CD4-positive, alpha-beta T cell treated with Interleukin-1 beta for 1 hour (primary cell): ENCODE results near the gene IL24.
"Not testable (repeated sequence)": the region's sequence is repeated elsewhere in the genome, so short reads cannot be mapped to it uniquely, and the experiment has no call there.

ENCODE experiments used
- DNase-seq, 2 donors: peaks; one replicate each; pipeline ENCODE4 v3.0.0-alpha.2; 2020 to 2022

IL24 gene

GRCh38 chr1:206905295-206906164, 8.3 kb downstream of the IL24 start:
- peak in 1 of 2 donors; percentile 11 for DNase-seq

GRCh38 chr1:206907304-206907991, 10.2 kb downstream of the IL24 start:
- DNase-seq = no peak

DNA sequence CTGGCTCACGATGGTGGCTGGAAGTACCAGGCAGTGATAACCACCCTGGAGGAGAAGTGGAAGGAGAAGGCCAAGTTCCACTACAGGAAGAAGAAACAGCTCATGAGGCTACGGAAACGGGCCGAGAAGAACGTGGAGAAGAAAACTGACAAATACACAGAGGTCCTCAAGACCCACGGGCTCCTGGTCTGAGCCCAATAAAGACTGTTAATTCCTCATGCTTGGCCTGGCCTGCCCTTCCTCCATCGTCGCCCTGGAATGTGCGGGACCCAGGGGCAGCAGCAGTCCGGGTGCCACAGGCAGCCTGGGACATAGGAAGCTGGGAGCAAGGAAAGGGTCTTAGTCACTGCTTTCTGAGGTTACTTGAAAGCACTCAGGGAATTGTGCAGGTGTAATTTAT, 10.8 kb downstream of the IL24 start:
- DNase-seq = no peak

GRCh38 chr1:206909161-206909882, 12.1 kb downstream of the IL24 start:
- DNase-seq = peak; percentile 36 to 49

- DNase-seq = no peak
Measured at GRCh38 chr1:206909883-206910318, 12.7 kb downstream of the IL24 start.

- peak; percentile 27 to 64 for DNase-seq
Measured at GRCh38 chr1:206911064-206911663, 13.9 kb downstream of the IL24 start.

- DNase-seq = peak; percentile 70 to 78
Measured at GRCh38 chr1:206912445-206913095, 15.3 kb downstream of the IL24 start.

DNA sequence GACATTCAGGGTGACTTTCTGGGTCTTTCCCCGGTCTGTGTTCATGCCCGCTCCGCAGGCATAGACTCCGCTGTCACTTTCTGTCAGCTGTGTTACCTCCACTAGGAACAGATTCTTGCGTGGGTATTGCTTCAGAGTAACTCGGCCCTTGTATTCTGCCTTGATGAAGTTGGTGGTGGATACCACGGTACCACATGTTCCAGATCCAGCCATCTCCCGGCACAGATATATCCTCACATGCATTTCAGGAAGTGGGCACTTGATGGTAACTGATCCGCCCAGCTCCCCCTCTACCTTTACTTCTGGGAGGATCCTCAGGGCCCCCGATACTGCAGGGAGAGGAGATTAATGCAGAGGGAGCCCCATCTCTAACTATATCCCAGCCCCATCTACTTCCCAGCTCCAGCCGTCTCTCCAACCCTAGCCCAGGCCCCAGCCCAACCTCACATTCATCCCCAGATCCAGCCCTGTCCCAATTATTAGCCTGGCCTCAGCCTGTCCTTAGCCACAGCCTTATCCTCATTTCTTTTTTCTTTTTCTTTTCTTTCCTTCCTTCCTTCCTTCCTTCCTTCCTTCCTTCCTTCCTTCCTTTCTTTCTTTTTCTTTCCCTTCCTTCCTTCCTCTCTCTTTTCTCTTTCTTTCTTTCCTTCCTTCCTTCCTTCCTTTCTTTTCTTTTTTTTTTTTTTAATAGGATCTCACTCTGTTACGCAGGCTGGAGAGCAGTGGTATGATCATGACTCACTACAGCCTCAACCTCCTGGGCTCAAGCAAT, 16.7 kb downstream of the IL24 start:
- DNase-seq = no peak

DNA sequence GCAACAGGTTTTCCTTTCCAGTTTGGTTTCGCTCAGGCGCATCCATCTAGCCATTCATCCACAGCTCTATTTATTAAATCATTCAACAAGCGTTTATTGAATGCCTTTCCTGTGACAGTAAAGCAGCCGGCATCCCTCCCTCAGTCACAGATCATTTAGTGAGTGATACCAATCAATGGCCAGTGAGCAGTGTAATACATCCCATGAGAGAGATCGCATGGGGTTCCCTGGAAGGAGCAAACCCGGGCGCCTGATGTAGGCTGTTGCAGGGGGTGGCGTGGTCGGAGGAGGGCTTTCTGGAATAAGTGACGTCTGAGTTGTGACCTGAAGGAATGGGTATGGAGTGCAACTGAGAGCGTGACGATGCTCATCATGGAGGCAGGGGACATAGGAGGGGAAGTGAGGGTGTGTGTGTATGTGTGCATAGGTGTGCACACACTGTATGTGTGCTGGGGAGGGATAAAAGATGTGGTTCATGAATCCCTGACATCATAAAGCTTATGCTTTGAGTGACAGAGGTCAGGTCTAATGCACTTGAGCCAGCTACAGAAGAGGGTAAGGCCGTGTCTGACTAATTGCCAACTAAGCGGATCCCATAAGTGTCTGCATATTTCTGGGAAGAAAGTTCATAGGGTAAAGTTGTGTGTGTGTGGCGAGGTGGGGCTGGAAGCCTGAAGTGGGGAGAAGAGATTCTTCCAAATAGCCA, 17.9 kb downstream of the IL24 start:
- no peak for DNase-seq

- DNase-seq = no peak
Measured at GRCh38 chr1:206916000-206916709, 18.9 kb downstream of the IL24 start.

DNA sequence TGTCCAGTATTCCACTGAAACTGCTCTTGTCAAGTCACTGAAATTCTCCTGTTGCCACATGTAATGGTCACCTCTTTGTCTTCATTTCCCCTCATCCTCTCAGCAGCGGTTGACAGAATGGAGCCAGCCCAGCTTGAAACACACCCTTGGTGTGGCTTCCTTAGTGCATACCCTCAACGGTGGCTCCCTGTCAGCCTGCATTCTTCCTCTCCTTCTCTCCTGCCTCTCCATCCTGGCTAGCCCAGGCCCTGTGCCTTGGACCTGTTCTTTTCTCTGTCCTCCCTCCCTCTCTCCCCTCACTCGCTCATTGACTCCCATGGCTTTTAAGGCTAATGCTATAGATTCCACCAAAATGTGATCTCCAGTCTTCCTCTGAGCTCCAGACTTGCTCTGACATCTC, 20.8 kb downstream of the IL24 start:
- DNase-seq = no peak

DNA sequence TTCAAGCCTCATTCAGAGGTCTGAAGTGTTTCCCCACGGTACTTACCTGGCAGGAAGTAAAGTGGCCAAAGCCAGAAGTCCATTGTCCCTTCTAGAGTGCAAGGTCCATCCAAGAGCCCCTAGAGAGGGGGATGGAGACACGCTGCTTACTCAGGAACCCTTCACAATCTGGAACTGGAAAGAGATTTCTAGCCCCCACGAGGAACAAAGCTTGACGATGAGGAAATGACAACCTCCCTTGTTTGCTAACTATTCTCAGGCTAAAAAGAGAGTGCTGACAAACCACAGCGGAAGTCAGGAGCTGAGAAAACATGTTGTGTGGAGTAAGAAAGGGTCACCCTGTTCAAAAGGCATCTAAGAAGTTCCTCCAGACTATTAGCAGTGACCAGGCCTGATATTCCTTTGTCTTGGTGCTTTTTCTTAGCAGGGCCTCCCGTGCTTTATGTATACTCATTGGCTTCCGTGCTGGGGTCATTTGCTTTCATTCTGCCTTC, 24.6 kb downstream of the IL24 start, which contains the start of gene FCMR:
Gene FCMR, minus strand, starts transcription at position 170 of the 494 bp plus-strand sequence. Its CDS starts 87 bp downstream, at position 83.
- DNase-seq = peak; percentile 69

DNA sequence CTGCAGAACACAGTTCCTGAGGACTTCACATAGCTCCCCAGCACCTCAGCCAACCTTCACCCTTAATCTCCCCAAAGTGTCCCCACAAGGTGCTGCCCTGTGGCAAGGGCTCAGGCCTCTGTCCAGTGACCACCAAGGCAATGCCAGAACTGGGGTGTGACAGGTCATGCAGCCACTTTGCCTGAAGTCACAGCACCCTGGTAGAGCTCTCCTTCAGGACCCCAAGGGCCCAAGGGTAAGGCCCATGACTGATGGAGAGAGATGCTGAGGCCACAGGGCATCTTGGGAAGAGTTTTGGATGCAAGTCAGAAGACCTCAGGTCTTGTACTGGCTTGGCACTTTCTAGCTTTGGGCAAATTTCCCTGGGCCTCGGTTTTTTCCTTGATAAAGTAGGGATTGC, 25.3 kb downstream of the IL24 start:
- no peak for DNase-seq

GRCh38 chr1:206923009-206923960, 26.0 kb downstream of the IL24 start:
- peak; percentile 78 to 88 for DNase-seq

- not testable (repeated sequence) for DNase-seq
Measured at GRCh38 chr1:206923961-206924557, 26.8 kb downstream of the IL24 start.

- peak; percentile 42 to 44 for DNase-seq
Measured at GRCh38 chr1:206924592-206925105, 27.4 kb downstream of the IL24 start.

DNA sequence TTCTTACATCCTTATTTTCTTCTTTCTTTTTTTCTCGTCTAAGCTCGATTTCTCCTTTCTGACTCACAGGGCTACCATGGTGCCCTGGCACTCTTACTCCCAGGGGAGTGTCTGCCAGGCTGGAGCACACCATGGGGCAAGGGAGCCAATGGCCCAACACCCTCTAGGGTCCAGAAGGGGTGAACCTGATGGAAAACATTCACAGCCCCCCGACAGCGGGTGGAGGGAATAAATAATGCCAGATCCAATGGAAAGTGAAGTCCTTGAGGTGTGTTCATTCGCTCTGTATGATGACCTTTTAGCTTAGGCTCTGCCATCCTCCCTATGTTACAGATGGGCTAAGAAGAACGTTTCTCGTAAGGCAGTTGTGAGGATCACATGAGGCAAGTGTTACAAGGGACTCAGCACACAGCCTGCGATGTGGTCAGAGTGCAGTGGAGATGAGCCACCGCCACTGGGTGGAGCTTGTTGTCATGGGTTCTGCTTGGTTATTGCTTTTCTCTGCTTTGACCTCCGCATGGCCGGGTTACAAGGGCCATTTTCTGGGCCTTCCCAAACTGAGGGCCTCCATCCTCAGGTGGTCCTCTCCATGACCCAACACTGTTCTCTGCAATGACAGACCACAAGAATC, 28.0 kb downstream of the IL24 start:
- DNase-seq = peak; percentile 74 to 86

DNA sequence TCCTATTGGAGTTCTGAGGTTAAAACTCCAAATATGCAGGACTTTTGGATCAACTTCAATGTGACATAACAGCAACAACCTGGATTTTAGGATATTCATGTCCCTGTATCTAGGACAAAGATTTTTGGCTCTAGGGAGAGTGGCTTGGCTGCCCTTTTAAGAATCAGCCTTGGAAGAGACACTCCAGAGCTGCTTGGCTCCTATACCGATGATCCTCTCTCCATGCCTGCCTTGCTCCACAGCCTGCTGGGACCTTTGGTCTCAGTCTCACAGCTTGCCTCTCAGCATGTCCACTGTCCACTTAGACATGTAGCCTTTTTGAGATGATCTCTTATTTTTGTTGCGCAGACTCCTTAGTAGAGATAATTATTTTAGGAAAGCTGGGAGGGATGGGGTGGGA, 29.0 kb downstream of the IL24 start:
- no peak for DNase-seq
